Esophagus squamous epithelium (tissue), 4 donors: Measurements from ENCODE around the gene TERT.

Source experiments
- POLR2A ChIP-seq, 4 donors: fragments of 450-650 bp; IDR thresholded peaks; one replicate each; pipeline ENCODE4 v1.6.1; 2017; ENCODE audit warnings: antibody characterized with exemption in 4 of 4, mild to moderate bottlenecking in 4 of 4, moderate library complexity in 3 of 4
- TF ChIP-seq, protein P1 (sequence below), 6 experiments: fragments of 450-650 bp in 4 of 6; fragments of 200-600 bp in 2 of 6; sonication (generic) in 2 of 6; IDR thresholded peaks; one replicate each; pipeline ENCODE4 v1.5.1; 2016 to 2019; ENCODE audit warnings: antibody characterized with exemption in 6 of 6, mild to moderate bottlenecking in 4 of 6, moderate library complexity in 4 of 6

DNA sequence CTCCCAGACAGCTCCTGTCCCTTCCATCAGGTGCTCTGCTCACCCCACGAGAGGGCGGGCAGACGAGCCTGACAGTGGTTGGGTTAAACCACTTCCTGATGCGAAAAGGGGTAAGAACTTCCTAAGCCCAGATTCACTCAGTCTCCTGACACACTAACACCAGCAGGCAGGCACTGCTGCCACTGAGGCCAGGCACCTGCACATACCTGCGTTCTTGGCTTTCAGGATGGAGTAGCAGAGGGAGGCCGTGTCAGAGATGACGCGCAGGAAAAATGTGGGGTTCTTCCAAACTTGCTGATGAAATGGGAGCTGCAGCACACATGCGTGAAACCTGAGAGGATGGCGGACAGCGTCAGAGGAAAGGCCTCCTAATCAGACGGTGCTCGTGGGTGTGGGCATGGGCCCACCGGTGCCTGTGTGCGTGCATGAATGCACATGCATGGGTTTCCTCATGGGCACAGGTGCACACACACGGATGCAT, 39.7 kb downstream of the TERT start:
- TF ChIP-seq, protein P1, sequence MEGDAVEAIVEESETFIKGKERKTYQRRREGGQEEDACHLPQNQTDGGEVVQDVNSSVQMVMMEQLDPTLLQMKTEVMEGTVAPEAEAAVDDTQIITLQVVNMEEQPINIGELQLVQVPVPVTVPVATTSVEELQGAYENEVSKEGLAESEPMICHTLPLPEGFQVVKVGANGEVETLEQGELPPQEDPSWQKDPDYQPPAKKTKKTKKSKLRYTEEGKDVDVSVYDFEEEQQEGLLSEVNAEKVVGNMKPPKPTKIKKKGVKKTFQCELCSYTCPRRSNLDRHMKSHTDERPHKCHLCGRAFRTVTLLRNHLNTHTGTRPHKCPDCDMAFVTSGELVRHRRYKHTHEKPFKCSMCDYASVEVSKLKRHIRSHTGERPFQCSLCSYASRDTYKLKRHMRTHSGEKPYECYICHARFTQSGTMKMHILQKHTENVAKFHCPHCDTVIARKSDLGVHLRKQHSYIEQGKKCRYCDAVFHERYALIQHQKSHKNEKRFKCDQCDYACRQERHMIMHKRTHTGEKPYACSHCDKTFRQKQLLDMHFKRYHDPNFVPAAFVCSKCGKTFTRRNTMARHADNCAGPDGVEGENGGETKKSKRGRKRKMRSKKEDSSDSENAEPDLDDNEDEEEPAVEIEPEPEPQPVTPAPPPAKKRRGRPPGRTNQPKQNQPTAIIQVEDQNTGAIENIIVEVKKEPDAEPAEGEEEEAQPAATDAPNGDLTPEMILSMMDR (IDR thresholded peaks at IDR 0.05) = no peak
- TF ChIP-seq POLR2A (IDR thresholded peaks at IDR 0.05) = no peak
